Measurements from ENCODE around the gene FTO. TPM values are rescaled to one million over a fixed set of nuclear protein-coding genes. Genes with fewer than 3 reads are reported as not detected.

FTO gene
- total and polyA plus RNA-seq, 2 of the 13 experiments (the other 11 are each of a cell fraction or from before 2014, with no cell fraction given): 41.6 to 55.8 TPM

- peak; percentile 77; the same call in 1 of the 2 replicates for TF ChIP-seq DPF2 (CRISPR knock-in tag; IDR thresholded peaks at IDR 0.05; ENCODE audit: borderline replicate concordance, low read depth)
- TF ChIP-seq ZFP37 (CRISPR knock-in tag; IDR thresholded peaks at IDR 0.05; ENCODE audit: borderline replicate concordance): no peak
- TF ChIP-seq SMC3 (IDR thresholded peaks at IDR 0.05; ENCODE audit: low read length): no peak
- no peak for TF ChIP-seq ZBTB25 (CRISPR knock-in tag; IDR thresholded peaks at IDR 0.05)
- peak; percentile 96 for TF ChIP-seq ZNF710 (CRISPR knock-in tag; IDR thresholded peaks at IDR 0.05; ENCODE audit: borderline replicate concordance)
- no peak for TF ChIP-seq MATR3 (CRISPR knock-in tag; IDR thresholded peaks at IDR 0.05)
- TF ChIP-seq ZFP91 (CRISPR knock-in tag; IDR thresholded peaks at IDR 0.05; ENCODE audit: borderline replicate concordance): no peak
- peak; percentile 91 for TF ChIP-seq RARA (CRISPR knock-in tag; IDR thresholded peaks at IDR 0.05)
- TF ChIP-seq SOX13 (IDR thresholded peaks at IDR 0.05): peak; percentile 95
- TF ChIP-seq SOX13 (CRISPR knock-in tag; conservative IDR thresholded peaks at IDR 0.05 in 1 of 2, IDR thresholded peaks at IDR 0.05 in 1 of 2): peak in 1 of 2 experiments; percentile 97; a peak in 2 of 4 replicates
- TF ChIP-seq ELF1 (CRISPR knock-in tag; IDR thresholded peaks at IDR 0.05): no peak
- no peak for TF ChIP-seq AFF4 (CRISPR knock-in tag; IDR thresholded peaks at IDR 0.05)
Measured at GRCh38 chr16:54102888-54103866, 399.2 kb downstream of the FTO start (continued).
